ENCODE results near the gene PLCD1. TPM values are rescaled to one million over a fixed set of nuclear protein-coding genes. Genes with fewer than 3 reads are reported as not detected.

The PLCD1 gene
- total and polyA plus RNA-seq, 5 donors from 2014 or later = 26.2 to 47.5 (median 29.7) TPM

DNA sequence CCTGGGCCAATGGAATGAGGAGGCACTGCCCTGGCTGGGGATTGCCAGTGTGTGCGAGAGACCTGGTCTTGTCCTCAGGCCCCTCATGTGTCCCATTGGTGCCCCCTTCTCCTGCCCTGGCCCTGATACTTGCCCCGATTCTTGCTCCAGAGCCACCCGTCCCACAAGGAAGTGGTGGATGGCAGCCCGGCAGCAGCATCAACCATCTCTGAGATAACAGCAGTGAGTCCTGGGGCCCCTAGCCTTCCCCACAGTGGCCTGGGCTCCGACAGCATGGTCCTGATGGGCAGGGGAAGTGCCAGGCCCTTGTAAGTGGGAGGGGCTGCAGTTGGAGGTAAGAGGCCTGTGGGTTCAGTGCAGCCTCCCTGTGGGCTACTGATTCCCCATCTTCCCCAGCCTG lies 23.4 kb downstream of the PLCD1 start:
- no peaks in the 10 kb centered on the region for H3K27me3 ChIP-seq (ENCODE audit: control insufficient read depth, insufficient read depth, low read length)
- H3K4me1 Mint-ChIP-seq = peaks cover 0 to 23% (median 10%) of the 10 kb centered on the region in 4 donors
- DNase-seq (no peak), ATAC-seq (ENCODE audit: low read depth in 2 of 2) (no peak)
- no peaks in the 10 kb centered on the region for H3K4me1 ChIP-seq (ENCODE audit: control insufficient read depth, insufficient read depth, low read length, poor library complexity, severe bottlenecking)
- no peak overlapping the region for H3K4me3 Mint-ChIP-seq
- no peak overlapping the region for H3K4me3 ChIP-seq (ENCODE audit: low read depth, low read length)
- no peaks in the 10 kb centered on the region for H3K27me3 Mint-ChIP-seq
- peaks cover 5% of the 10 kb centered on the region for H3K36me3 Mint-ChIP-seq
- peaks cover 0 to 2% (median 0%) of the 10 kb centered on the region in 7 donors for H3K9me3 Mint-ChIP-seq
- no peak overlapping the region for H3K27ac ChIP-seq (ENCODE audit: insufficient read depth, low read length, poor library complexity, severe bottlenecking)
- peaks cover 22% of the 10 kb centered on the region for H3K36me3 ChIP-seq (ENCODE audit: control insufficient read depth, insufficient read depth, low read length)
- no peaks in the 10 kb centered on the region for H3K9me3 ChIP-seq (ENCODE audit: control insufficient read depth in 2 of 2, low read length in 2 of 2)
- no peak overlapping the region for H3K27ac Mint-ChIP-seq

DNA sequence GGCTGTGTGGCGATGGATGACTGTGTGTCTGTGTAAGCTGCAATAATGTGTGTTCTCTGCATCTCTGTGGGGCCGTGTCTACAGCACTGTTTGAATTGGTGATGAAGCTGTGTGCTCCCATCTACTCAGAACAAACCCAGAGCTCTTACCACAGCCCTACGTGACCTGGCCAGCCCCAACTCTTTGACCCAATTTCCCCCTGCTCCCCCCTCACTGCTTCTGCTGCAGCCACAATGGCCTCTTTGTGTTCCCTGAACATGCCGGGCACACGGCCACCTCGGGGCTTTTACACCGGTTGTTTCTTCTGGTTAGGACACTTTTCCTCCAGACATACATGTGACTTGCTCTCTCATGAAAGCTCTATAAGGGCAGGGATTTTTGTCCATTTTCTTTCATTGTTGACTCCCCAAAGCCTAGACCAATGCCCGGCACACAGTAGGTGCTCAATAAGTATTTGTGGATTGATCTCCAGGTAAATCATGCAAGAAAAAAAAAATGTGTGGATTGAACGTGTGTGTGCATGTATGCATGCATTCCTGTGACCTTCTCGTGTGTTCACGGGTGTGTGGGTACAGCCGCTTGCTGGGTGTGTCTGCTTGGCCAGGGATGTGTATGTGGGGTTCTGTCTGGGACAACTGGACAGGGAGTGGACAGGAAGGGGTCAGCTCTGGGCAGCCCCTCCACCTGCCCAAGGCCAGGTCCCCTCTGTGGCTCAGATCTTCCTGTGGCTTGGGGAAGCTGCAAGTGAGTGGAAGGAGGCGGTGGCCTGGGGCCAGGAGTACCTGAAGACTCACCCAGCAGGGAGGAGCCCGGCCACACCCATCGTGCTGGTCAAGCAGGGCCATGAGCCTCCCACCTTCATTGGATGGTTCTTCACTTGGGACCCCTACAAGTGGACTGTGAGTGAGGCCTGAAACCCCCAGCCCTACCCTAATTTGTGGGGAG lies 24.1 kb downstream of the PLCD1 start:
- no peak overlapping the region for H3K4me3 Mint-ChIP-seq
- DNase-seq = no peak
- Histone ChIP-seq H3K36me3 (ENCODE audit: control insufficient read depth, insufficient read depth, low read length) (peaks cover 27% of the 10 kb centered on the region), H3K4me3 (ENCODE audit: low read depth, low read length) (no peak overlapping the region), H3K27me3 (ENCODE audit: control insufficient read depth, insufficient read depth, low read length) (no peaks in the 10 kb centered on the region), H3K4me1 (ENCODE audit: control insufficient read depth, insufficient read depth, low read length, poor library complexity, severe bottlenecking) (no peaks in the 10 kb centered on the region), H3K9me3 (ENCODE audit: control insufficient read depth in 2 of 2, low read length in 2 of 2) (no peaks in the 10 kb centered on the region), H3K27ac (ENCODE audit: insufficient read depth, low read length, poor library complexity, severe bottlenecking) (no peak overlapping the region)
- peaks cover 0 to 2% (median 0%) of the 10 kb centered on the region in 7 donors for H3K9me3 Mint-ChIP-seq
- peaks cover 5% of the 10 kb centered on the region for H3K36me3 Mint-ChIP-seq
- H3K27me3 Mint-ChIP-seq = no peaks in the 10 kb centered on the region
- peaks cover 0 to 23% (median 12%) of the 10 kb centered on the region in 4 donors for H3K4me1 Mint-ChIP-seq
- ATAC-seq (ENCODE audit: low read depth in 2 of 2) = no peak
- no peak overlapping the region for H3K27ac Mint-ChIP-seq

DNA sequence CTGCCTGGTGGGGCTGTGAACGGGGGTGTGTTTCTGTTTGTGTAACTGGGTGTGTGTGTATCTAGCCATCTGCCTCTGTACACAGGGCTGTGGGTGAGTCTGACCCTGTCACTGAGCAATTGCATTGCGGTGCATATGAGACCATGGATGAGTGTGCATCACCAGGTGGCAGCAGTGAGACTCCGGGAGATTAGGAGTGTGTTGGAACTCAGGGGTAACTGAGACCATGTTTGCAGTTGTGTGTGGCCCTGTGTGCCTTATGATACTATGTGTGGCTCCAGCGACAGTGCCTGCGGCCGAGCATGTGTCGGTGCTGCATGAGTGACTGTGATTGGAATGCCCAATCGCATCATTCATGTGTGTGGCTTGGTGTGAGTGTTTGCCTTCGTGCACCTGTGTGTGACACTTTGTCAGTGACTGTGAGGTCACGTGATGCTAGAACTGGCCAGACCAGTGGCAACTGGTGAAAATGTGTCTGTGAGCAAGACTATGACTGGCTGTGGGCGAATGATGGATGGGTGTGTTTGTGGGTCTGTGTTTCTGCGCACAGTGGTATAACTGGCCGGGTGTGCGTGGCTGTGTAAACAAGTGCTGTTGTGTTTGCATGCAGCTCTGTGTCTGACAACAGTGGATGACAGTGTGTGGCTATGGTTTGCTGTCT lies 24.9 kb downstream of the PLCD1 start:
- peaks cover 27% of the 10 kb centered on the region for H3K36me3 ChIP-seq (ENCODE audit: control insufficient read depth, insufficient read depth, low read length)
- peak; percentile 23 to 76 (median 46) for DNase-seq
- H3K27me3 ChIP-seq (ENCODE audit: control insufficient read depth, insufficient read depth, low read length) = no peaks in the 10 kb centered on the region
- H3K4me3 ChIP-seq (ENCODE audit: low read depth, low read length) = no peak overlapping the region
- Mint-ChIP-seq H3K27me3 (no peaks in the 10 kb centered on the region), H3K36me3 (peaks cover 5% of the 10 kb centered on the region), H3K27ac (peak overlapping the region; percentile 10 to 83 (median 20)), H3K4me3 (peak overlapping the region in 1 of 4 donors; percentile 5), H3K4me1 (peaks cover 0 to 25% (median 17%) of the 10 kb centered on the region in 4 donors), H3K9me3 (peaks cover 0 to 2% (median 0%) of the 10 kb centered on the region in 7 donors)
- H3K4me1 ChIP-seq (ENCODE audit: control insufficient read depth, insufficient read depth, low read length, poor library complexity, severe bottlenecking) = no peaks in the 10 kb centered on the region
- no peak overlapping the region for H3K27ac ChIP-seq (ENCODE audit: insufficient read depth, low read length, poor library complexity, severe bottlenecking)
- peak; percentile 61 to 66 for ATAC-seq (ENCODE audit: low read depth in 2 of 2)
- H3K9me3 ChIP-seq (ENCODE audit: control insufficient read depth in 2 of 2, low read length in 2 of 2) = no peaks in the 10 kb centered on the region

DNA sequence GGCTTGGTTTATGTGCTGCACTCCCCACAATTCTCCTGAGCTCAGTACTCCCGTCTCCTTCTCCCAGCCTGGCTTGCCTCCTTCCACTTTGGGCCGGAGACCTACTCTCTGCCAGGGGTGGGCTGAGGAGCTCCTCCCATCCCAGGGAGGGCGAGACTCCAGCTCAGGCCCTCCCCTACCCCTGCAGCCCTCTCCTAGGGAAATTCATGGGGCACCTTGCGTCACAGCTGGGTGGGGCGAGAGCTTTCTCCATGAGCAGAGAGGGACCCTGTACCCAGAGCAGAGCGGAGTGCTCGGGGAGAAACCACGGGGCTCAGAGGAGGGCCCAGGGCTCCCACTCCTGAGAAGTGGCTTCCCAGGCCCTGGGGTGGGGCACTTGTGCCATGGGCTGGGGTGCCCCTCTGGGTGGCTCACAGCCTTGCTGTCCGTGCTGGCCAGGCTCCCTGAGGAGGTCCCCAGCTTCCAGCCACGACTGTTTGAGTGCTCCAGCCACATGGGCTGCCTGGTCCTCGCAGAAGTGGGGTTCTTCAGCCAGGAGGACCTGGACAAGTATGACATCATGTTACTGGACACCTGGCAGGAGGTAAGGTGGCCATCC lies 25.5 kb downstream of the PLCD1 start:
- Mint-ChIP-seq H3K4me3 (peak overlapping the region in 1 of 4 donors; percentile 5), H3K27ac (peak overlapping the region in 2 of 3 donors; percentile 63 to 83), H3K27me3 (no peaks in the 10 kb centered on the region), H3K4me1 (peaks cover 0 to 31% (median 22%) of the 10 kb centered on the region in 4 donors), H3K9me3 (peaks cover 0 to 2% (median 0%) of the 10 kb centered on the region in 7 donors), H3K36me3 (peaks cover 5% of the 10 kb centered on the region)
- no peak for DNase-seq
- Histone ChIP-seq H3K36me3 (ENCODE audit: control insufficient read depth, insufficient read depth, low read length) (peaks cover 27% of the 10 kb centered on the region), H3K4me3 (ENCODE audit: low read depth, low read length) (no peak overlapping the region), H3K9me3 (ENCODE audit: control insufficient read depth in 2 of 2, low read length in 2 of 2) (no peaks in the 10 kb centered on the region), H3K27me3 (ENCODE audit: control insufficient read depth, insufficient read depth, low read length) (no peaks in the 10 kb centered on the region), H3K4me1 (ENCODE audit: control insufficient read depth, insufficient read depth, low read length, poor library complexity, severe bottlenecking) (no peaks in the 10 kb centered on the region), H3K27ac (ENCODE audit: insufficient read depth, low read length, poor library complexity, severe bottlenecking) (no peak overlapping the region)
- no peak for ATAC-seq (ENCODE audit: low read depth in 2 of 2)

DNA sequence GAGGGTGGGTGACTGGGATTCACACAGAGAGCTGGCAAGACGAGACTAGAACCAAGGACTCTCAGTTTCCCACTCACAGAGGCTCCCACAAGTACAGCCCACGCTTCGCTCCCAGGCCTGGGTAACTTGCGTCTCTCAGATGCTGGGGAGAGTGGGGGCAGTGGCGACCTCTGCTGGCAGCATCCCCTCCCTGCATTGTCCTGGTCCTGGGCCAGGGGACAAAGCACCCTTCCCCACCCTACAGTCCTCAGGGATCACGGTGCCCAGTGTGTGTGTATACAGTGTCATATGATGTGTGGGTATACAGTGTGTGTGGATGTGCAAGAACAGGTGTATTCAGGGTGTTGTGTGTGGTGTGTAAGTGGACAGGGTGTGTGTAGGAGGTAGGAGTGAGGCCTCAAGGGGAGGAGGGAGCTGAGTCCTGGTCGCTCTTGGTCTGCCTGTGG lies 26.0 kb downstream of the PLCD1 start:
- no peak overlapping the region for H3K4me3 ChIP-seq (ENCODE audit: low read depth, low read length)
- H3K27ac Mint-ChIP-seq = peak overlapping the region; percentile 44 to 82 (median 58)
- H3K4me3 Mint-ChIP-seq = no peak overlapping the region
- H3K36me3 Mint-ChIP-seq = peaks cover 5% of the 10 kb centered on the region
- no peaks in the 10 kb centered on the region for H3K9me3 ChIP-seq (ENCODE audit: control insufficient read depth in 2 of 2, low read length in 2 of 2)
- H3K4me1 ChIP-seq (ENCODE audit: control insufficient read depth, insufficient read depth, low read length, poor library complexity, severe bottlenecking) = peaks cover 4% of the 10 kb centered on the region
- no peaks in the 10 kb centered on the region for H3K27me3 ChIP-seq (ENCODE audit: control insufficient read depth, insufficient read depth, low read length)
- peaks cover 27% of the 10 kb centered on the region for H3K36me3 ChIP-seq (ENCODE audit: control insufficient read depth, insufficient read depth, low read length)
- H3K27me3 Mint-ChIP-seq = no peaks in the 10 kb centered on the region
- ATAC-seq (ENCODE audit: low read depth in 2 of 2) (peak in 1 of 2 donors; percentile 28), DNase-seq (peak; percentile 35 to 58 (median 57))
- H3K9me3 Mint-ChIP-seq = peaks cover 0 to 2% (median 0%) of the 10 kb centered on the region in 7 donors
- peaks cover 0 to 36% (median 24%) of the 10 kb centered on the region in 4 donors for H3K4me1 Mint-ChIP-seq
- no peak overlapping the region for H3K27ac ChIP-seq (ENCODE audit: insufficient read depth, low read length, poor library complexity, severe bottlenecking)

DNA sequence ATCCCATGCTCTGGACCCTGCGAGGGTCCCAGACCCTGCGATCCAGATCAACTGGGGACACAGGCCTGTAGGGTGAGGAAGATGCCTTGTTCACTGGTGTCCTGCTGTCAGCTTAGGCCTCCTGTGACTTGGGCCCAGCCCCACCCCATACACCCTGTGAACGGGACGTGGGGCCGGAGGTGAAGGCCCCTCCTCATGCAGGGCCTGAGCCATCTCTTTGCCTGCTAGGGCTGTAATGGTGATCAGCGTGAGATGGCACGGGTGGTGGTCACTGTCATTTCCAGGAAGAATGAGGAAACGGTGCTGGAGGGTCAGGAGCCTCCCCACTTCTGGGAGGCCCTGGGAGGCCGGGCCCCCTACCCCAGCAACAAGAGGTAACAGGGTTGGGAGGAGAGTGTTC lies 26.5 kb downstream of the PLCD1 start:
- Mint-ChIP-seq H3K27me3 (no peaks in the 10 kb centered on the region), H3K27ac (peak overlapping the region; percentile 58 to 82 (median 65)), H3K36me3 (peaks cover 5% of the 10 kb centered on the region), H3K4me1 (peaks cover 0 to 40% (median 27%) of the 10 kb centered on the region in 4 donors), H3K9me3 (peaks cover 0 to 2% (median 0%) of the 10 kb centered on the region in 7 donors), H3K4me3 (peak overlapping the region in 1 of 4 donors; percentile 15)
- Histone ChIP-seq H3K27ac (ENCODE audit: insufficient read depth, low read length, poor library complexity, severe bottlenecking) (no peak overlapping the region), H3K36me3 (ENCODE audit: control insufficient read depth, insufficient read depth, low read length) (peaks cover 27% of the 10 kb centered on the region), H3K4me3 (ENCODE audit: low read depth, low read length) (no peak overlapping the region), H3K9me3 (ENCODE audit: control insufficient read depth in 2 of 2, low read length in 2 of 2) (no peaks in the 10 kb centered on the region), H3K27me3 (ENCODE audit: control insufficient read depth, insufficient read depth, low read length) (no peaks in the 10 kb centered on the region), H3K4me1 (ENCODE audit: control insufficient read depth, insufficient read depth, low read length, poor library complexity, severe bottlenecking) (peaks cover 9% of the 10 kb centered on the region)
- DNase-seq = no peak
- no peak for ATAC-seq (ENCODE audit: low read depth in 2 of 2)

DNA sequence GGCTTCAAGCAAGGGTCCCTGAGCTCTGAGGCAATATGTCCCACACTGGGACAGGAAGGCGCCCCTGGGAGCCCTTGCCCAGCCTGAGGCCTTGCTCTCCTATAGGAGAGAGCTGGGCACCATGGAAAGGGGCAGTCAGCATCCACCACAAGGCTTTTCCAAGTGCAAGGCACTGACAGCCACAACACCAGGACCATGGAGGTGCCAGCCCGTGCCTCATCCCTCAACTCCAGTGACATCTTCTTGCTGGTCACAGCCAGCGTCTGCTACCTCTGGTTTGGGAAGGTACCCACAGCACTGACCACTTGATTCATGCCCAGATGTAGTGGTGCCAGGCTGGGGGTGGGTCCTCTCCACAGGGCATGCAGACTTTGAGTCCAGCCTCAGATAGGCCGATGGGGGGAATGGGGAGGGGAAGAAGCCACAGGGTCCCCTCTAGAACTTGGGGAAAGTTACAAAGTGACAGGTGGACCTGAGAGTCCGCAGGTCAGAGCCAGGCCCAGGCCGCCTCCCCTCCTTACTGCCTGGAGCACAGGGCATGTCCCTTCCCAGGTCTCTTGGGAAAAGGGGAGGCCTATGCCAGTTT lies 27.1 kb downstream of the PLCD1 start:
- H3K36me3 ChIP-seq (ENCODE audit: control insufficient read depth, insufficient read depth, low read length) = peaks cover 24% of the 10 kb centered on the region
- Mint-ChIP-seq H3K4me1 (peaks cover 0 to 44% (median 28%) of the 10 kb centered on the region in 4 donors), H3K9me3 (peaks cover 0 to 2% (median 0%) of the 10 kb centered on the region in 7 donors), H3K27me3 (no peaks in the 10 kb centered on the region), H3K36me3 (peaks cover 5% of the 10 kb centered on the region), H3K27ac (no peak overlapping the region), H3K4me3 (peak overlapping the region in 1 of 4 donors; percentile 13)
- no peaks in the 10 kb centered on the region for H3K9me3 ChIP-seq (ENCODE audit: control insufficient read depth in 2 of 2, low read length in 2 of 2)
- ATAC-seq (ENCODE audit: low read depth in 2 of 2) (no peak), DNase-seq (no peak)
- H3K4me3 ChIP-seq (ENCODE audit: low read depth, low read length) = no peak overlapping the region
- peaks cover 14% of the 10 kb centered on the region for H3K4me1 ChIP-seq (ENCODE audit: control insufficient read depth, insufficient read depth, low read length, poor library complexity, severe bottlenecking)
- no peak overlapping the region for H3K27ac ChIP-seq (ENCODE audit: insufficient read depth, low read length, poor library complexity, severe bottlenecking)
- H3K27me3 ChIP-seq (ENCODE audit: control insufficient read depth, insufficient read depth, low read length) = no peaks in the 10 kb centered on the region
